ENCODE results near the gene P3H2. TPM values are rescaled to one million over a fixed set of nuclear protein-coding genes. Genes with fewer than 3 reads are reported as not detected.

Gene P3H2
- total RNA-seq, 1 experiment from 2014 or later: 0.76 TPM

GRCh38 chr3:190105876-190106275 is 14.8 kb downstream of the P3H2 start:
- H2AFZ ChIP-seq (ENCODE audit: low read depth, low read length, poor library complexity, severe bottlenecking): no peak overlapping the region
- H3K4me3 ChIP-seq (replicated peaks in 1 of 2; ENCODE audit: low read depth in 1 of 2, low read length in 2 of 2): no peak overlapping the region
- H3K27me3 ChIP-seq (ENCODE audit: insufficient read depth, low read length): no peaks in the 10 kb centered on the region
- H3K9me2 ChIP-seq (ENCODE audit: insufficient read depth): no peaks in the 10 kb centered on the region
- no TSS peak for BruUV-seq (replicated peaks)
- no peak overlapping the region for H3K27ac ChIP-seq (ENCODE audit: low read depth, low read length)
- no peak overlapping the region for H3K9ac ChIP-seq (ENCODE audit: low read length)
- ChIA-PET RAD21 (ENCODE audit: low non-redundant PET in 1 of 2, low total read pairs in 2 of 2, uncharacterized antibody in 2 of 2, unreplicated experiment in 2 of 2) (no interaction called here), POLR2A (no interaction called here), CTCF (no interaction called here)
- no peak overlapping the region for H3K4me2 ChIP-seq (ENCODE audit: low read length)
- TF ChIP-seq, protein P1, sequence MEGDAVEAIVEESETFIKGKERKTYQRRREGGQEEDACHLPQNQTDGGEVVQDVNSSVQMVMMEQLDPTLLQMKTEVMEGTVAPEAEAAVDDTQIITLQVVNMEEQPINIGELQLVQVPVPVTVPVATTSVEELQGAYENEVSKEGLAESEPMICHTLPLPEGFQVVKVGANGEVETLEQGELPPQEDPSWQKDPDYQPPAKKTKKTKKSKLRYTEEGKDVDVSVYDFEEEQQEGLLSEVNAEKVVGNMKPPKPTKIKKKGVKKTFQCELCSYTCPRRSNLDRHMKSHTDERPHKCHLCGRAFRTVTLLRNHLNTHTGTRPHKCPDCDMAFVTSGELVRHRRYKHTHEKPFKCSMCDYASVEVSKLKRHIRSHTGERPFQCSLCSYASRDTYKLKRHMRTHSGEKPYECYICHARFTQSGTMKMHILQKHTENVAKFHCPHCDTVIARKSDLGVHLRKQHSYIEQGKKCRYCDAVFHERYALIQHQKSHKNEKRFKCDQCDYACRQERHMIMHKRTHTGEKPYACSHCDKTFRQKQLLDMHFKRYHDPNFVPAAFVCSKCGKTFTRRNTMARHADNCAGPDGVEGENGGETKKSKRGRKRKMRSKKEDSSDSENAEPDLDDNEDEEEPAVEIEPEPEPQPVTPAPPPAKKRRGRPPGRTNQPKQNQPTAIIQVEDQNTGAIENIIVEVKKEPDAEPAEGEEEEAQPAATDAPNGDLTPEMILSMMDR (IDR thresholded peaks at IDR 0.05 in 2 of 3, conservative IDR thresholded peaks at IDR 0.05 in 1 of 3; ENCODE audit: borderline replicate concordance in 1 of 3, insufficient read depth in 1 of 3, low read depth in 2 of 3, low read length in 2 of 3): no peak
- no peak for ATAC-seq
- H4K20me1 ChIP-seq (ENCODE audit: insufficient read depth): no peaks in the 10 kb centered on the region
- no peaks in the 10 kb centered on the region for H3K9me3 ChIP-seq (ENCODE audit: control insufficient read depth in 1 of 2, insufficient read depth in 1 of 2, low read depth in 1 of 2, low read length in 2 of 2)
- H3K79me2 ChIP-seq (ENCODE audit: insufficient read depth, low read length): no peaks in the 10 kb centered on the region
- H3K4me1 ChIP-seq (ENCODE audit: control insufficient read depth in 1 of 2, insufficient read depth in 2 of 2, low read length in 2 of 2): no peaks in the 10 kb centered on the region
- intact Hi-C loops (cut with micrococcal nuclease): no loop called here
- DNase-seq (ENCODE audit: low read depth, low spot score): no peak
- no peaks in the 10 kb centered on the region for H3K36me3 ChIP-seq (ENCODE audit: control insufficient read depth in 1 of 2, insufficient read depth in 2 of 2, low read length in 2 of 2)

- Histone ChIP-seq H3K4me3 (replicated peaks in 1 of 2; ENCODE audit: low read depth in 1 of 2, low read length in 2 of 2) (no peak overlapping the region), H3K9ac (ENCODE audit: low read length) (no peak overlapping the region), H2AFZ (ENCODE audit: low read depth, low read length, poor library complexity, severe bottlenecking) (no peak overlapping the region), H3K9me3 (ENCODE audit: control insufficient read depth in 1 of 2, insufficient read depth in 1 of 2, low read depth in 1 of 2, low read length in 2 of 2) (no peaks in the 10 kb centered on the region), H3K27me3 (ENCODE audit: insufficient read depth, low read length) (no peaks in the 10 kb centered on the region), H3K9me2 (ENCODE audit: insufficient read depth) (no peaks in the 10 kb centered on the region), H3K27ac (ENCODE audit: low read depth, low read length) (no peak overlapping the region), H3K36me3 (ENCODE audit: control insufficient read depth in 1 of 2, insufficient read depth in 2 of 2, low read length in 2 of 2) (no peaks in the 10 kb centered on the region), H4K20me1 (ENCODE audit: insufficient read depth) (no peaks in the 10 kb centered on the region), H3K4me2 (ENCODE audit: low read length) (no peak overlapping the region), H3K79me2 (ENCODE audit: insufficient read depth, low read length) (no peaks in the 10 kb centered on the region), H3K4me1 (ENCODE audit: control insufficient read depth in 1 of 2, insufficient read depth in 2 of 2, low read length in 2 of 2) (no peaks in the 10 kb centered on the region)
- intact Hi-C loops (cut with micrococcal nuclease): no loop called here
- ChIA-PET CTCF (no interaction called here), POLR2A (interaction anchor here (0.7 kb wide), 1 partner anchor 69 kb away, joined by 6 read pairs; no protein-coding TSS in a partner anchor), RAD21 (ENCODE audit: low non-redundant PET in 1 of 2, low total read pairs in 2 of 2, uncharacterized antibody in 2 of 2, unreplicated experiment in 2 of 2) (no interaction called here)
- DNase-seq (ENCODE audit: low read depth, low spot score) (no peak), ATAC-seq (no peak)
- TF ChIP-seq ZNF274 (IDR thresholded peaks at IDR 0.05; ENCODE audit: low read depth, low read length) (no peak), SP1 (IDR thresholded peaks at IDR 0.05; ENCODE audit: low read depth) (no peak), FOSL1 (IDR thresholded peaks at IDR 0.05; ENCODE audit: low read depth) (no peak), CEBPB (IDR thresholded peaks at IDR 0.05; ENCODE audit: low read depth) (no peak)
- TF ChIP-seq, protein P1 (IDR thresholded peaks at IDR 0.05 in 2 of 3, conservative IDR thresholded peaks at IDR 0.05 in 1 of 3; ENCODE audit: borderline replicate concordance in 1 of 3, insufficient read depth in 1 of 3, low read depth in 2 of 3, low read length in 2 of 3): no peak
- no TSS peak for BruUV-seq (replicated peaks)
These were observed 19.2 kb downstream of the P3H2 start for GRCh38 chr3:190101320-190102011.

Measured in HCT116 (cell line).